ENCODE data around the gene MGAT4A. TPM values are rescaled to one million over a fixed set of nuclear protein-coding genes. Genes with fewer than 3 reads are reported as not detected.

Gene MGAT4A
- total and polyA plus RNA-seq, 2 of the 13 experiments (the other 11 are each of a cell fraction or from before 2014, with no cell fraction given) = 47.2 to 90.9 TPM

GRCh38 chr2:98583816-98584618, 146.9 kb downstream of the MGAT4A start (continued):
- TF ChIP-seq ZHX1 (CRISPR knock-in tag; IDR thresholded peaks at IDR 0.05; ENCODE audit: low read depth) (0 out of 2 replicates have a peak, but pooled peaks have one; percentile 46), LRRFIP1 (CRISPR knock-in tag; conservative IDR thresholded peaks at IDR 0.05) (no peak), KLF9 (CRISPR knock-in tag; IDR thresholded peaks at IDR 0.05; ENCODE audit: low read depth) (0 out of 2 replicates have a peak, but pooled peaks have one; percentile 65), SPEN (CRISPR knock-in tag; IDR thresholded peaks at IDR 0.05; ENCODE audit: low read depth) (peak; percentile 71; the same call in 1 of the 2 replicates), ZNF225 (CRISPR knock-in tag; IDR thresholded peaks at IDR 0.05) (0 out of 2 replicates have a peak, but pooled peaks have one; percentile 33), GLMP (CRISPR knock-in tag; IDR thresholded peaks at IDR 0.05; ENCODE audit: borderline replicate concordance) (no peak), MXD3 (CRISPR knock-in tag; IDR thresholded peaks at IDR 0.05) (peak; percentile 69; the same call in 1 of the 2 replicates), ZBTB34 (CRISPR knock-in tag; IDR thresholded peaks at IDR 0.05) (peak; percentile 77), DMAP1 (CRISPR knock-in tag; IDR thresholded peaks at IDR 0.05) (peak; percentile 87), KDM5B (CRISPR knock-in tag; IDR thresholded peaks at IDR 0.05; ENCODE audit: borderline replicate concordance) (peak; percentile 83), YEATS4 (CRISPR knock-in tag; IDR thresholded peaks at IDR 0.05; ENCODE audit: borderline replicate concordance) (peak; percentile 87; the same call in 1 of the 2 replicates), ZNF607 (CRISPR knock-in tag; IDR thresholded peaks at IDR 0.05; ENCODE audit: borderline replicate concordance) (peak; percentile 55), ZNF274 (CRISPR knock-in tag; IDR thresholded peaks at IDR 0.05) (peak; percentile 49; the same call in 1 of the 2 replicates), FOXA3 (CRISPR knock-in tag; IDR thresholded peaks at IDR 0.05) (peak; percentile 89), TSC22D2 (CRISPR knock-in tag; IDR thresholded peaks at IDR 0.05; ENCODE audit: borderline replicate concordance) (peak; percentile 72; the same call in 1 of the 2 replicates)
- TF ChIP-seq, protein P1, sequence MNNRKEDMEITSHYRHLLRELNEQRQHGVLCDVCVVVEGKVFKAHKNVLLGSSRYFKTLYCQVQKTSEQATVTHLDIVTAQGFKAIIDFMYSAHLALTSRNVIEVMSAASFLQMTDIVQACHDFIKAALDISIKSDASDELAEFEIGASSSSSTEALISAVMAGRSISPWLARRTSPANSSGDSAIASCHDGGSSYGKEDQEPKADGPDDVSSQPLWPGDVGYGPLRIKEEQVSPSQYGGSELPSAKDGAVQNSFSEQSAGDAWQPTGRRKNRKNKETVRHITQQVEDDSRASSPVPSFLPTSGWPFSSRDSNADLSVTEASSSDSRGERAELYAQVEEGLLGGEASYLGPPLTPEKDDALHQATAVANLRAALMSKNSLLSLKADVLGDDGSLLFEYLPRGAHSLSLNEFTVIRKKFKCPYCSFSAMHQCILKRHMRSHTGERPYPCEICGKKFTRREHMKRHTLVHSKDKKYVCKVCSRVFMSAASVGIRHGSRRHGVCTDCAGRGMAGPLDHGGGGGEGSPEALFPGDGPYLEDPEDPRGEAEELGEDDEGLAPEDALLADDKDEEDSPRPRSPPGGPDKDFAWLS (CRISPR knock-in tag; IDR thresholded peaks at IDR 0.05; ENCODE audit: borderline replicate concordance) = no peak
